NK-92 (cell line): ENCODE data around the gene CNTROB.
A peak's percentile ranks its signal among the peaks of the same experiment; 100 is the strongest.

Experiments
- DNase-seq: peaks from one replicate; lab custom pipeline; 2025; ENCODE audit not compliant: unreplicated experiment; lab: John Stamatoyannopoulos, UW

The CNTROB gene

DNA sequence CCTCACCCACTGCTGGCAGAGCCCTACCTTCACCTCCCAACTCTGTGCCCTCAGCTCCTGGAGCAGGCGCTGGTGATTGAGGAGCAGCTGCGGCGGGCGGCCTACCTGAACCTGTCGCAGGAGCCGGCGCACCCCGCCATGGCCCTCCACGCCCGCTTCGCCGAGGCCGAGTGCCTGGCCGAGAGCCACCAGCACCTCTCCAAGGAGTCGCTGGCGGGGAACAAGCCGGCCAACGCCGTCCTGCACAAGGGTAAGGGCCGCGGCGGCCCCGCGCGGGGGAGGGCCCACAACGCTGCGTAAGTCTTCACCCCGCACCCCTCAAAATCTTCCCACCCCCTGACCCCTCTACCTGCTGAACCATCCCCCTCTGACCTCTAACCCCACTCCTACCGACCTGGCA is 22.9 kb upstream of the CNTROB start:
- DNase-seq, result no peak

DNA sequence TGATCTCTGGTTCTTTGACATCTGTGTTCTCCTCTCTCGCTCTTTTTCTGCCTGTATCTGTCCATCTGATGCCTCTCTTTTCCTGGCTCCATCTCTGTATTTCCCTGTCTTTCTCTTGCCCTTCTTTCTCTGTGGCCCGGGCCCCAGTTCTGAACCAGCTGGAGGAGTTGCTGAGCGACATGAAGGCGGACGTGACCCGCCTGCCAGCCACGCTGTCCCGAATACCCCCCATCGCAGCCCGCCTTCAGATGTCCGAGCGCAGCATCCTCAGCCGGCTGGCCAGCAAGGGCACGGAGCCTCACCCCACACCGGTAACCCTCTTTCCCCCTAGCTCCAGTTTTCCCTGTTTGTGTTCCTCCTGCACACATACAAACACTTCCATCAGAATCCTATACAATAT is 21.7 kb upstream of the CNTROB start:
- no peak for DNase-seq

DNA sequence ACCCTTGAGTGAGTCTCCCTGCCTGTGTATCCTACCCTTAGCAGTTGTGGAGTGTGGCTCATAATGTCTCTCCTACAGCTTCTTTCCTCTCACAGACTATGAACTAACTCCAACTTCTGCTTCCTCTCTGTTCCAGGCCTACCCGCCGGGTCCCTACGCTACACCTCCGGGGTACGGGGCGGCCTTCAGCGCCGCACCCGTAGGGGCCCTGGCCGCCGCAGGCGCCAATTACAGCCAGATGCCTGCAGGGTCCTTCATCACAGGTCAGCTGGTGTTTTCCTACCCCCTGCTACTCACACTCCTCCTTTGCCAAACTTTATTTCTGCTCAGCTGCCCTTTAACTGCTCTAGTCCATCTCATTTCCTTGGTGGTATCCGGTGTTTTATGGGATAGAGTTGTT is 21.3 kb upstream of the CNTROB start:
- DNase-seq, result no peak

DNA sequence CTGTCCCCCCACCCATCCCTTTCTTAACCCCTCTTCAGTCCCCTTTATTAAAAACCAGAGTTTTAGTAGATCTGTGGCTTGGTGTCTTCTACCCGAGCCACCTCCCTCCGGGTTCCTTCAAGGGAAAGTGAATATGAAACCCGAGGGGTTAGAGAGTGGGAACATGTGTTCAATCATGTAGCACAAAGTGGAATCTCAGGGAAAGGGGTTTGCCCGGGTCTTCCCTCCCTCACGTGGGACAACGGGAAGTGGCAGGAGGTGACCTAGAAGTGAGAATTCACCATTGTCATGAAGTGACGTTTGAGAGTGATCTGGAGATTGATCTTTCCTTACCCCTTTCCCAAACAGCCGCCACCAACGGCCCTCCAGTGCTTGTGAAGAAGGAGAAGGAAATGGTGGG is 20.9 kb upstream of the CNTROB start:
- DNase-seq, result no peak

DNA sequence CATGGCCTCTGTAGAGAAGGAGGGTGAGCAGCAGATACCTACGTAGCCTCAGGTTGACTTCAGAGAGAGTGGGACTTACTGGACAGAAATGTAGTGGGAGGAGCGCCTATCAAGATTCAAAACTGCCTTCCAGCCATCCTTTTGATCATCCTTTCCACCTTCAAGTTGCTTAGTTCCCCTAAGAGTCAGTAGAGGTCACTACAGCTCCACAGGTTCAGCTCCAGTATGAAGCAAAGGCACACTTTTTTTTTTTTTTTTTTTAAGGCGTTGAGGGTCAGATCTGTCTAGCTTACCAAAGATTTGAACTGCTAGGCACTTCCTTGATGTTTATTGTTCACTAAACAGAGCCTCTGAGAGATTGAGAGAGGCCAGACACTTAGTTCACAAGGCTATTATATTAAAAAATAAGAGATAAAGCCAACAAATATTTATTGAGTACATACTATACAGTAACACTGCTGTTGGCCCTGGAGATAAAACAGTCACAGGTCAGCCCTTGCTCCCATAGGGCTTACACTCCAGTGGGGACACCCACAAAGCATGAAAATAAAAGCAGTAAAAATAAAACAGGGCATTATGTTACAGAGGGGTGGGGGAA is 19.0 kb upstream of the CNTROB start:
- DNase-seq, result no peak

DNA sequence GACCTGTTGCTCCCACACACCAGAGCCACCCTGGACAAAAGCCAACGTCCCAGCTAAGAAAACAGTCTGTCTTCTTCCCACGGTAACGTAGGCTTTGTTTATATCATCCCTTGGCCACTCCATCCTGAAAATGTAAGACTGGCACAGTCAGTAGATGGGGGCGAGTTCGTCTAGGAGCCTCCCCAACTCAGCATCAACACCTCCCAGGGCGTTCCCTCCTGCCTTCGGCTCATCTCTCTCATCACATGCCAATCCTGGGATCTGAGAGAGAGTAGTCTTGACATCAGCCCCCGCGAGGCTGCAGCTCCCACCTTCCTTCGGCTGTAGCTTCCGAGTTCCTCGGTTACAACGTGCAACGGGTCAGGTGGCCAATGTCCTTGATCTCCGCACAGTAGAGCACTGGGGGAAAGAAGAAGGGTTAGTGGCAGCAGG is 16.8 kb upstream of the CNTROB start:
- no peak for DNase-seq

DNA sequence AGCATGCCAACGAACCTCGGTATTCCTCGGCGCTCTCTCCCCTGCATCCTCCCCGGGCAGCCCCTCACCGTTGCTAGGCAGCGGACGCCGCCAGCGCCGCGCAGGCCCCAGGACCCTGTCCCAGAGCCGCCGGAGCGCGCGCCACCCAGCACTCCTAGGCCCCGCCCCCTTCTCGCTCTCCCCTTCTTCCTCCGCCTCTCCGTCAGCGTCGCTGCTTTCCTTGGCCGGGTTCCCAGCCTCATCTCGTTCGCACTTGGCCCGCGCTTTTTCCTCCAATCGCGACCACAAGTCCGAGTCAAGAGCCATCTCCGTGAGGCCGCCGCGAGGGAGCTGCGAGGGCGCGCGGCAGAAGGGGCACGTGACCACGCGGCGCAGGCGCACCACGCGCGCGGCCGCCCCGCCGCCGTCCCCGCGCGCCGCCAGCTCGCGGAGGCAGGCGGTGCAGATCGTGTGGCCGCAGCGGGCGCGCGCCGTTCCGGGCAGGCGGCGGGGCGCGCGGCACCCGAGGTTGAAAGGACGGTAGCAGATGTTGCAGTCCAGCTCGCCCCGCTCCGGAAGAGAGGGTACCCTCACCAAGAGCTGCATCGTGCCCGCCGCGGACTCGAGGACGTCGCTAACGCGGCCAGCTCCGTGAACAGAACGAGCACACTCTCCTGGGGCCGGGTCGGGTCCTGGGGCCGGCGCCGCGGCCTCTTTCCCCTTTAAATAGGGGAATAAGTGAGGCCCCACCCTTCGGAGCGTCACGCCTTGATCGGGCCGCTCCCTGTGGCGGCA is 16.2 kb upstream of the CNTROB start, which contains the start of gene RNF227:
Gene RNF227 (minus strand): TSS at position 679 of the 774 bp plus-strand sequence. CDS start 94 bp downstream, at position 585.
- DNase-seq, result peak; percentile 18

DNA sequence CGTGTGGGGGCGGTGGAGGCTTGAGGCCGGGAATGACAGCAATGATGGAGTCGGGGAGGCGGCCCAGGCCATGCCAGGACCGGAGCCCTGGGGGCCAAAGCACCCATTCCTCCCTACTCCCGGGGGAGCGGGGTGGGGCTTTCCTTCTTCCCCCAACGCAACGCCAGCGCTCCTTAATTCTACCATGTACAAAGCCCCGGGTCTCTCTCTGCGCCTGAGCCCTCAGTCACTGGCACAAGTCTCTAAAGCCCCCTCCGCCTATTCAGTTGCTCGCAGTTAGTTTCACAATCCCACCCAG is 15.7 kb upstream of the CNTROB start:
- no peak for DNase-seq

DNA sequence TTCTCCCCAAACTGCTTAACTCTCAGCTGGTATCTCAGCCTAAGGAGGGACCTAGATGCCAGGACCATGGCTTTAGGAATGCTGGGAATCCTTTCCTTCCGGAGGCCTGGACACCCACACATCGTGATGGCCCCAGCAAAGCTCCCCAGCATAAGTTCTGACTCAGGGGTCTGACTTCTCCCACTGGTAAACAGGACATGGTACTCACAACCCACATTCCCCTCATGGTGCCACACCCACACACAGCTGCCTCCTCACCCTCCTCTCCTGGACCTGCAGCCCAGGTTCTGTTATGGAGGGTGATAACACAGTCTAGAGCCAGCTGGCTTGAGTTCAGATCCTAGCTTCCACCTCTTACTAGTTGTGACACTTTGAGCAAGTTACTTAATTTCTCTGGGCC is 15.2 kb upstream of the CNTROB start:
- no peak for DNase-seq

DNA sequence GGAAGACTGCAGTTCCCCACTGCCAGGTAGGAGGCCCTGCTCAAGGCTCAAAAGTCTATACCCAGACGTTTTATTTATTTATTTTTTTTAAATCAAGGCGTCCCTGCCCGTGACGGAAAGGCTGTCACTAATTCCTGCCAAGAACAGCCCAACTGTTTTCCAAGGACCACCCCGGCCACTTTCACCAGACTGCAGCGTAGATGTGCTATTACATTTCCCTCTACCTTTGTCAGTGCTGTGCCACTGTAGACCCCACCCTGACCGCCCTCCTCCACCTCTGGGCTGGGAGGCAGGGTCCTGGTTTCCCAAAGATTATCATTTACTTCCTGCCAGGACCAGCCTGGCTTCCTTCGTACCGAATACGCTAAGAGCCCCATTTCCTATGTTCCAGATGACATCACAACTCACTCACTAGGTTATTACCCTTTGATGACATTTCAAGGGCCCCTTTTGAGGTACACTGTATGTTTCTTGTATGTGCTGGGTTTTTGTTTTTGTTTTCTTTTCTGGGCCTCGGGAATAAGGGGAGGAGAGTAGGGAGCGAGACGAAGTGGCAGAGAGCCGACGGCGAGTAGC is 9.6 kb upstream of the CNTROB start:
- DNase-seq, result no peak

DNA sequence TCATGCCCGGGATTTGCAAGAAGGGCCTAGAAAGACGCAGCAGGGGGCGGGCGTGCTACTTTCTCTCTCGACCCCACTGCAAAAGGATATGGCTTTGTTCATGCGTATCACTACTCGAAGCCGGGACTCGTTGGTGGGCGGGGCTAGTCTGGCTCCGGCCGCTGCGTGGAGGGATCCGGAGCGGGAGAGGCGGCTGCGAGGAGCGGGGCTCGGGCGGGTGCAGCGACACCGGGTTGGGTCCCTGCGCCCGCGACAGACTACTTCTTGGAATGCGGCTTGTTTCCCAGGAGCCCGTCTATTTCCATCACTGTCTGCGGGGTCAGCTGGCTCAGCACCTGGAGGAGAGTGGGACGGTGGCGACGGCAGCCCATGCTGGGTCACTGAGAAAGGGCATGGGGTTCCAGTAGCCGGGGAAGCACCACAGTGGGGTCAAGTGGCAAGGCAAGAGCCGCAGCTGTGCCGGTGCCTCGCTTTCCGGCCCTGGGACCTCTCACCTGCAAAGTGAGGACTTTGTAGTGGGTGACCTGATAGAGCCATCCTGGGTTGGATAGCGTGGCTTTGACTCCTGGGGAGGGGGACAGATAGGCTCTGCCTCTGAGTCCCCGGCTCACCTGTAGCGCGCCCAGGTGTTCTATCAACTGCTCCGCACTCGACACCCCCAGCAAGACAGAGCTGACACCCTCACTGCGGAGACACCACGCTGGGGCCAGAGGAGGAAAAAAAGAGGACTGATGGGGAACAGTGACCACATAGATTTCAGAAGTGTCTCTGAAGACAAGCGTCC is 9.0 kb upstream of the CNTROB start:
- DNase-seq, result no peak

DNA sequence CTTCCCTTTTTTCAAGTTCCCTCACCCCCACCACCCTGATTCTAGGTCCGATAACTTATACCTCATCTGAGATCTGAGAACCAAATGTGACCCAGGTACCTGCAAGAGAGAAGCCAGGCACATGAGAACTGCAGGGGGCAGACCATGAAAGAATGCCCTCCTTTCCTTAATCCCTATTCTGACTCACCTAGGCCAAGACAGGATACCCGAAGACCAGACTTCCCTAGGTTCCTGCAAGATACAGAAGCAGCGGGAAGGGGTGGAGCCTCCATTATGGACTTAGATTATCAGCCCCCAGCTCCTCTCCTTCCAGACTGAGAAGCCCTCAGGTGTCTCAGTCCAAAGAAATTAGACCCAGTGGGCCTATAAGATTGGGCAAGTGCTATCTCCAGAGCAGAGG is 4.4 kb upstream of the CNTROB start:
- no peak for DNase-seq

DNA sequence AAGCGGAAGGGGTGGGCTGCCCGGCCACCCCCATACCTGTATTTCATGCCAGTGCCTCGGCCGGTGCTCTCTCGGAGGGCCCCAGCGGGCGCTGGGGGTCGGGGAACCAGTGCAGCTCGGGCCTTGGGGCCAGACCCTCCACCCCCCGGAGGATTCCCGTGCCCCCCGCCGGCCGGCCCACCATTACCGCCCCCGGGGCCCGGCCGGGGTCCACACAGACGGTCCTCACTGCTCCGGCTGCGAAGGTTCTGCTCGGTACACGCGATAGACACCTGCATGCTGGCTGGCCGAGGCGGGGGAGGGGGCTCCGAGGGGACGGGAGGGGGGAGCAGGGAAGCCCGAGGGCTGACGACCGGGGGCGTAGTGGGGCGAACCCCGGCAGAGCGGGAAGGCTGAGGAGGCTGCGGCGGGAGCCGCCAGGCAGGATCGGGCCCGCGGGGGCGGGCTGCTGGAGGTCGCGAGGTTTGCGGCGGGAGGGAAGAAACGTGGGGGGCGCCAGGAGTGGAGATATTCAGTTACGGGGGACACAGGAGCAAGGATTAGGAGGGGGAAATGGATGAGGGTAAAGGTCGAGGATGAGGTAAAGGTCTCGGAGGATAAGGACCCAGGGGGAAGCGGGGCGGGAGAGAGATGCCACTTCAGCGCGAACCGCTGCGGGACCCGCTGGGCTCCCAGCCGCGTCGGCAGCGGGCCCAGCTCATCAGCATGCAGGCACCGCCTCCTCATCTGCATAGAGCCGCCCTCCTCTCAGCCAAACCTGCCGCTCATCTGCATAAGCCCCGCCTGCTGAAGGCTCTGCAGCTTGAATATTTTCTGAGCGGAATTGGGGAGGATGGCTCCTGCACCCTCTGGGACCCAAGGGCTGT is 2.6 kb upstream of the CNTROB start, which contains the start of gene KCNAB3:
Gene KCNAB3 (minus strand): TSS at position 699 of the 866 bp plus-strand sequence. CDS start 421 bp downstream, at position 278.
- DNase-seq, result no peak

DNA sequence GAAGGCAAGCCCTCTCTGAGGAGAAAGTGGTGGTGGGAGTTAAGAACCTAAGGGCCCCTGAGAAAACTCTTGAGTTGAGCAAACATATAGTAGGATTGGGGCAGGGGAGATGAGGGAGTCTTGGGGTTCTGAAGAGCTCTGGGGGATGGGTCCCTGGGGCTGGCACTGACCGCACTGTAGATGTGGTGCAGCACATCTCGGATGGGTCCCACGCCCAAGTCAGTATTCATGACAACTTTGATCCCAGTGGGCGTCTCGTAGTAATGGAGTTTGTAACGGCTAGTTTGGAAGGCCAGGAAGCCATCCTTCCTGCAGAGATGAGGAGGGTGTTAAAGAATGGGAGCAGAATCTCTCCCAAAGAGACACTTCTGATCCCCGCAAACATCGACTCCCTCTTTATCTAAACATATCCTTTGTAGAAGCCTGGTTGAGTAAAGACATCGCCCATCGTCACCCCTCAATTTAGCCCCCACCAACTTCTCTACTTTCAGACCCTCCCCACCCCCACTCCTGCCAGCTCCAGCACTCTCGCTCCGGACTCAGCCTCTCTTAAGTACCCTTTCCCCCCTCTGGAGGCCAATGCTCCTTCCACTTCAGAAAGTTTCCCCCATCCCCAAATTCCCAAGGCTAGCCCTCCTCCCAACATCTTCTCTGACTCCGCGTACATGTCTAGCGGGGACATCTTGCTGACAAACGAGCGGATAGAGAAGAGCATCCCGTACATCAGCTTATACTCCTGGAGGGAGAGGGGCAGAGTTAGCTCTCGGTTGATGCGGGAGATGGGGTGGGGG is 970 bp upstream of the CNTROB start:
- DNase-seq, result no peak

DNA sequence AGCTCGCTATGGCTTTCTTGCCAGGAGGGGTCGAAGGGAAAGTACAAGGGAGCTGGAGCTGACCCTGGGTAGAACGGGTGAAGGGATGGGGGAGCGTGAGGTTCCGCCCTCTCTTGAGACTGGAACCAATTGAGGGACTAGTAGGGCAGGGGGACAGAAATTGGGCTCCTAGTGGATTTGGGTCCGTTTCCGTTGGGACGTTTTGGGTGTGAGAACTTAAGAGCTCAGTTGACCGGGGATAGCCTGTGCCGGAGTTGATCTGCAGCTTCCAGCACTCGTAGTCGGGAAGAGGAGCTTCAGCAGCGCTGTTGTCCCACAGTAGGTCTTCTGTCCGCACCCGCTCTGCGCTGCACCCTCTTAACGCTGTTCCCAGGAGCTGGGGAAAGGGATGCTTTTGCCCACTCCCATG is 481 bp downstream of the CNTROB start:
- DNase-seq, result no peak

DNA sequence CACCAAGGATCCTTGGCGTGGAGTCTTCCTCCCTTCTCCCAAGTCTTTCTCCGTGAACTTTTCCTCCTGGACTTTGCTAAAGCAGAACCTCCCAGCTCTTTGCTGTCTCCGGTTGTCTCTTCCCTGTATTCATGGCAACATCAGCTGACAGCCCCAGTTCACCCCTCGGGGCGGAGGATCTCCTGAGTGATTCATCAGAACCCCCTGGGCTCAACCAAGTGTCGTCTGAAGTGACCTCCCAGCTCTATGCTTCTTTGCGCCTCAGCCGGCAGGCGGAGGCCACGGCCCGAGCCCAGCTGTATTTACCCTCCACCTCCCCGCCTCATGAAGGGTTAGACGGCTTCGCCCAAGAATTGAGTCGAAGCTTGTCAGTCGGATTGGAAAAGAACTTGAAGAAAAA is 943 bp downstream of the CNTROB start:
- DNase-seq, result no peak

DNA sequence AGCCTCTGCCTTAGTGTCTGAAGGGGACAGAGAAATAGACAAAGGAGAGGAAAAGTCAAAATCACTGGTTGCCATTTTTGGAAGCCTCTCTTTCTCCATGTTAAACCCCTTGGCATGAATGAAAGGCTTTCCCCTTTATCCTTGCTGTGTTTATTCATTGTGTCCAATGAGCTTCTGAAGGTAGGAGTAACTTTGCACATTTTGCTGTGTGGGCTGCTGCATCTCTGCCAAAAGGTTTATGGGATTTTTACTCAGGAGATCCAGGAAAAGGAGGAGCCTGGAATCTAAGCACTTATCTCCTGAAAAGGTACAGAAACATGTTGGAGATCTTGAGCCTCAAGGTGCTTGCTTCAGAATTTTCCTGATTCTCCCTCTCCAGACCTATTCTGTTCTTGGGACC is 3.9 kb downstream of the CNTROB start:
- DNase-seq, result no peak

DNA sequence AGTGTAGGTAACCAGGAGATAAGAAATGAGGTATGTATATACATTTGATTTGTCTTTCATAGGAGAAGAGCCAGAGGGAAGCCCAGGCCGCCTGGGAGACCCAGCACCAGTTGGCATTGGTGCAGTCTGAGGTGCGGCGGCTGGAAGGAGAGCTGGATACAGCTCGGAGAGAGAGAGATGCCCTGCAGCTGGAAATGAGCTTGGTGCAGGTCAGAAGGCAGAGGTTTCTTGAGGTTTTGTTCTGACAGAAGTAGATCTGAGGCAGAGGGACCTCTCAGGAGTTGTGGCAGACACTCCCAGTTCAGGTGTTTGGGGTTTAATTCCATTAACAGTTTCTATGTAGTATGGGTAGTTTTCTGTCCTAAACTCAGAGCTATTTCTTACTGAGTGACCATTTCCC is 8.0 kb downstream of the CNTROB start:
- no peak for DNase-seq

DNA sequence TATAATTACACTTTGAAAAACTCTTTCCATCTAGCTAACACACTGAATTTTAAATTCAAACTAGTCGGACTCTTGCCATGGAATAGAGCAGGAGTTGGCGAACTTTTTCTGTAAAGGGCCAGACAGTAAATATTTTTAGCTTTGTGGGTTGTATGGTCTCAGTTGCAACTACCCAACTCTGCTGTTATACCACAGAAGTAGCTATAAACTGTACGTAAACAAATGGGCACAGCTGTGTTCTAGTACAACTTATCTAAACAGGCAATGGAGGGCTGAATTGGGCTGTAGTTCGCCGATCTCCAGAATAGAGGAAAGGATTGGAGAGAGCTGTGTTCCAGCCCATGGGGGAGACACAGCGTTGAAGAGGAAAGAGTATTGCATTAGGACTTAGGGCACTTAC is 8.7 kb downstream of the CNTROB start:
- DNase-seq, result no peak

DNA sequence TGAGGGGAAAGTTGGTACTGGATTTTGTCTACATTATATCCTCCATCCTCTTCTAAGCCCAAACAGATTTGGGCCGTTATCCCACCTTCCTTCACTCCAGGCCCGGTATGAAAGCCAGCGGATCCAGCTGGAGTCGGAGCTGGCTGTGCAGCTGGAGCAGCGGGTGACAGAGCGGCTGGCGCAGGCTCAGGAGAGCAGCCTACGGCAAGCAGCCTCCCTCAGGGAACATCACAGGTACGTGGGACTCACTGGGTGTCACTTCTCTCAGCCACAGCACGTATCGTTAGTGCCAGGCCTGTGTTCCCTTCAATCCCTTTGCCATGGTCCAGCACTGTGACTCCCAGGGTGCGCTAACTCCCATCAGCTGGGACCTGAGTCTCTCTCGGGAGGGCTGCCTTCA is 11.3 kb downstream of the CNTROB start:
- DNase-seq, result no peak
